IMR-90 (cell line): ENCODE measurements around the gene MAPRE3. TPM values are rescaled to one million over a fixed set of nuclear protein-coding genes. Genes with fewer than 3 reads are reported as not detected.

ENCODE experiments used
- ATAC-seq: fragments of 200-7000 bp; cut with Tn5 transposase; 2 replicates; pipeline ENCODE4 v1.9.1; 2020; ENCODE audit warnings: low read depth, mild to moderate bottlenecking, moderate library complexity
- BruUV-seq: library from RNA; stranded (reverse); fragments of 400-500 nt; replicated peaks from 2 replicates; lab custom pipeline; 2021; lab: Mats Ljungman, UMichigan
- CTCF ChIA-PET: fragments of 300-600 bp; formaldehyde crosslinking; extraction: SDS; loops from one replicate; lab custom pipeline; 2021; ENCODE audit warnings: antibody characterized with exemption; lab: Yijun Ruan, JAX
- POLR2A ChIA-PET: fragments of 300-600 bp; sonication (Branson Sonifier 250); formaldehyde crosslinking; loops from one replicate; lab custom pipeline; 2022; ENCODE audit warnings: antibody characterized with exemption; ENCODE audit not compliant: unreplicated experiment; lab: Charles Lee
- DNase-seq: peaks from one replicate; pipeline ENCODE4 v3.0.0; 2013
- H2AFZ ChIP-seq: replicated peaks from 2 replicates; pipeline ENCODE3; 2013; ENCODE audit warnings: low read length, mild to moderate bottlenecking; ENCODE audit not compliant: poor library complexity
- H2AK5ac ChIP-seq: 2 replicates; pipeline ENCODE4 v1.6.1; 2013; ENCODE audit warnings: low read depth, low read length, inconsistent platforms
- H2AK9ac ChIP-seq: replicated peaks from 2 replicates; pipeline ENCODE3; 2013; ENCODE audit warnings: mild to moderate bottlenecking, low read depth, low read length, moderate library complexity; ENCODE audit not compliant: poor library complexity
- H2BK120ac ChIP-seq: 2 replicates; pipeline ENCODE4 v1.6.1; 2013; ENCODE audit warnings: low read depth, low read length, inconsistent platforms
- H2BK15ac ChIP-seq: 3 replicates; pipeline ENCODE4 v1.6.1; 2013; ENCODE audit warnings: low read depth, low read length, inconsistent platforms
- H2BK20ac ChIP-seq: 2 replicates; pipeline ENCODE4 v1.6.1; 2013; ENCODE audit warnings: low read depth, mild to moderate bottlenecking, inconsistent platforms, low read length, moderate library complexity
- H2BK5ac ChIP-seq: 2 replicates; pipeline ENCODE4 v1.6.1; 2013; ENCODE audit warnings: mild to moderate bottlenecking, low read depth, low read length, inconsistent platforms; ENCODE audit not compliant: poor library complexity, severe bottlenecking
- H3K14ac ChIP-seq: replicated peaks from 2 replicates; pipeline ENCODE4 v1.6.1; 2013; ENCODE audit warnings: low read depth, low read length, inconsistent platforms
- H3K18ac ChIP-seq: 2 replicates; pipeline ENCODE4 v1.6.1; 2013; ENCODE audit warnings: low read depth, low read length, control low read depth
- H3K23ac ChIP-seq: 2 replicates; pipeline ENCODE4 v1.6.1; 2013; ENCODE audit warnings: low read depth, low read length, inconsistent platforms
- H3K27ac ChIP-seq: 2 replicates; pipeline ENCODE4 v1.5.1; 2013; ENCODE audit warnings: mild to moderate bottlenecking, control low read depth, low read length; ENCODE audit not compliant: insufficient read depth
- H3K27me3 ChIP-seq: 2 replicates; pipeline ENCODE4 v1.6.1; 2013; ENCODE audit warnings: low read length; ENCODE audit not compliant: control insufficient read depth, insufficient read depth
- H3K36me3 ChIP-seq: 2 replicates; pipeline ENCODE4 v1.6.1; 2013; ENCODE audit warnings: low read length, mixed read lengths; ENCODE audit not compliant: control insufficient read depth, insufficient read depth
- H3K4ac ChIP-seq: 2 replicates; pipeline ENCODE4 v1.6.1; 2013; ENCODE audit warnings: low read depth, low read length, inconsistent platforms
- H3K4me1 ChIP-seq: 2 replicates; pipeline ENCODE4 v1.6.1; 2013; ENCODE audit warnings: low read length, mixed read lengths; ENCODE audit not compliant: control insufficient read depth, insufficient read depth
- H3K4me2 ChIP-seq: 2 replicates; pipeline ENCODE4 v1.6.1; 2013; ENCODE audit warnings: low read depth, mild to moderate bottlenecking, control low read depth, low read length, moderate library complexity
- H3K4me3 ChIP-seq: 2 replicates; pipeline ENCODE4 v1.5.1; 2013; ENCODE audit warnings: low read depth, mild to moderate bottlenecking, control low read depth, low read length, moderate library complexity; ENCODE audit not compliant: insufficient read depth
- H3K56ac ChIP-seq: 2 replicates; pipeline ENCODE4 v1.6.1; 2013; ENCODE audit warnings: low read length, inconsistent platforms; ENCODE audit not compliant: insufficient read depth; ENCODE audit errors: extremely low read depth
- H3K79me1 ChIP-seq, 2 experiments: 2 replicates each; pipeline ENCODE4 v1.6.1; 2013; ENCODE audit warnings: low read length in 2 of 2, inconsistent platforms in 1 of 2, low read depth in 1 of 2
- H3K9ac ChIP-seq: 2 replicates; pipeline ENCODE4 v1.6.1; 2013; ENCODE audit warnings: low read depth, low read length, control low read depth
- H3K9me1 ChIP-seq: 2 replicates; pipeline ENCODE4 v1.6.1; 2013; ENCODE audit warnings: low read length, inconsistent platforms; ENCODE audit not compliant: insufficient read depth
- H3K9me3 ChIP-seq: 2 replicates; pipeline ENCODE4 v1.6.1; 2013; ENCODE audit warnings: low read length; ENCODE audit not compliant: control insufficient read depth, insufficient read depth
- H4K20me1 ChIP-seq: 2 replicates; pipeline ENCODE4 v1.6.1; 2013; ENCODE audit warnings: low read length, inconsistent platforms; ENCODE audit not compliant: insufficient read depth
- H4K5ac ChIP-seq: 2 replicates; pipeline ENCODE4 v1.6.1; 2013; ENCODE audit warnings: mild to moderate bottlenecking, low read depth, low read length, control low read depth
- H4K8ac ChIP-seq, 2 experiments: 2 replicates each; pipeline ENCODE4 v1.6.1; 2013; ENCODE audit warnings: low read depth in 2 of 2, low read length in 2 of 2, control low read depth in 1 of 2, inconsistent platforms in 1 of 2
- H4K91ac ChIP-seq: 2 replicates; pipeline ENCODE4 v1.6.1; 2013; ENCODE audit warnings: low read depth, low read length, inconsistent platforms; ENCODE audit not compliant: insufficient read depth
- CEBPB ChIP-seq: IDR thresholded peaks from 2 replicates; pipeline ENCODE4 v1.6.1; 2012; ENCODE audit warnings: low read depth, low read length, improper control_type of control experiment
- CHD1 ChIP-seq: IDR thresholded peaks from 2 replicates; pipeline ENCODE4 v1.6.1; 2012; ENCODE audit warnings: low read depth, low read length, improper control_type of control experiment
- CTCF ChIP-seq: conservative IDR thresholded peaks from 2 replicates; pipeline ENCODE4 v1.5.1; 2012; ENCODE audit warnings: mild to moderate bottlenecking, low read depth, low read length, improper control_type of control experiment
- ELK1 ChIP-seq: fragments of 150-350 bp; IDR thresholded peaks from 2 replicates; pipeline ENCODE4 v1.6.1; 2016; ENCODE audit warnings: low read depth, mild to moderate bottlenecking, low read length, moderate library complexity, borderline replicate concordance
- MXI1 ChIP-seq: IDR thresholded peaks from 2 replicates; pipeline ENCODE4 v1.6.1; 2012; ENCODE audit warnings: low read depth, mild to moderate bottlenecking, low read length, moderate library complexity, borderline replicate concordance
- POLR2A ChIP-seq: IDR thresholded peaks from 2 replicates; pipeline ENCODE4 v1.6.1; 2012; ENCODE audit warnings: mild to moderate bottlenecking, low read depth, low read length
- RAD21 ChIP-seq: IDR thresholded peaks from 2 replicates; pipeline ENCODE4 v1.6.1; 2012; ENCODE audit warnings: low read length, improper control_type of control experiment
- SMC3 ChIP-seq: fragments of 150-350 bp; IDR thresholded peaks from 2 replicates; pipeline ENCODE4 v1.6.1; 2016; ENCODE audit warnings: low read depth, mild to moderate bottlenecking, antibody characterized with exemption, low read length, moderate library complexity
- WGBS, 2 experiments: methylation state at CpG; one replicate each; pipeline versions ENCODE4 v1.1.5 to v1.1.7; 2013; ENCODE audit warnings: missing lambda C conversion rate in 2 of 2; ENCODE audit not compliant: insufficient read length in 1 of 2; ENCODE audit errors: extremely low coverage in 2 of 2; 5-methylcytosine and 5-hydroxymethylcytosine counted together
- dilution Hi-C: fragments of 300-500 bp; cut with HindIII; formaldehyde crosslinking; loops from one replicate; pipeline ENCODE4 v1.14.3; 2018; ENCODE audit warnings: low sequenced_read_pairs; ENCODE audit not compliant: unreplicated experiment
- in situ Hi-C: fragments of 300-500 bp; cut with MboI; formaldehyde crosslinking; loops from 3 replicates; pipeline ENCODE4 v1.14.3; 2019; ENCODE audit warnings: low sequenced_read_pairs, inconsistent platforms, mixed read lengths
- intact Hi-C: fragments of 100-400 bp; cut with micrococcal nuclease; formaldehyde crosslinking; loops from 2 replicates; pipeline ENCODE4 v1.10.0; 2022
- polyA plus RNA-seq, 3 experiments: library from polyadenylated mRNA; depleted of rRNA; stranded (reverse); fragments of >200 nt; gene quantifications; 2 replicates each; pipeline ENCODE4 v1.2.3, GENCODE V29; 2012; ENCODE audit warnings: low replicate concordance in 1 of 3
- total RNA-seq: library from RNA; depleted of rRNA; stranded (reverse); fragments of >200 nt; gene quantifications from 2 replicates; pipeline ENCODE4 v1.2.3, GENCODE V29; 2012

The MAPRE3 gene
- total and polyA plus RNA-seq, 2 of the 4 experiments (the other 2 are of a cell fraction) = 1.8 to 20.3 TPM

GRCh38 chr2:26979741-26980140, 9.3 kb downstream of the MAPRE3 start:
- Histone ChIP-seq H2BK15ac (no peak overlapping the region), H2AK9ac (no peak overlapping the region), H2BK20ac (no peak overlapping the region), H3K4me2 (no peak overlapping the region), H4K91ac (no peak overlapping the region), H3K4me3 (no peak overlapping the region), H4K5ac (no peak overlapping the region), H3K18ac (no peak overlapping the region), H3K27ac (no peak overlapping the region), H2BK120ac (no peak overlapping the region), H3K56ac (no peak overlapping the region), H3K4me1 (peaks cover 6% of the 10 kb centered on the region), H3K27me3 (no peaks in the 10 kb centered on the region; the same call in 1 of the 2 replicates), H3K9me1 (peaks cover 7% of the 10 kb centered on the region; the same call in 1 of the 2 replicates), H3K14ac (no peak overlapping the region), H4K20me1 (peaks cover 7% of the 10 kb centered on the region; the same call in 1 of the 2 replicates), H3K23ac (no peak overlapping the region), H3K36me3 (no peaks in the 10 kb centered on the region), H3K9me3 (no peaks in the 10 kb centered on the region), H3K4ac (no peak overlapping the region), H4K8ac (no peak overlapping the region), H3K9ac (no peak overlapping the region), H3K79me1 (peaks cover 8 to 20% of the 10 kb centered on the region in 2 experiments; a peak in 1 of 4 replicates), H2AK5ac (no peak overlapping the region), H2AFZ (no peak overlapping the region), H2BK5ac (no peak overlapping the region)
- ChIA-PET POLR2A (no interaction called here), CTCF (no interaction called here)
- ATAC-seq = peak; percentile 48
- dilution Hi-C loops (no loop called here), in situ Hi-C loops (no loop called here), intact Hi-C loops (no loop called here)
- WGBS, 2 experiments = 67% methylated on average over 1 of the region's 2 CpGs; no CpG with 5 or more reads in 1 of the 2 experiments
- no peak for TF ChIP-seq ELK1
- no peak for TF ChIP-seq POLR2A
- no peak for TF ChIP-seq CEBPB
- TF ChIP-seq MXI1 = no peak
- TF ChIP-seq CTCF = no peak
- no peak for TF ChIP-seq SMC3
- TF ChIP-seq RAD21 = no peak
- no peak for TF ChIP-seq CHD1
- DNase-seq = peak; percentile 61
- no TSS peak for BruUV-seq
